Left lung (tissue), 10 donors: Measurements from ENCODE around the gene CDK19. TPM values are rescaled to one million over a fixed set of nuclear protein-coding genes. Genes with fewer than 3 reads are reported as not detected.
A peak's percentile ranks its signal among the peaks of the same experiment; 100 is the strongest.

Experiments
- ATAC-seq: fragments of 200-7000 bp; cut with Tn5 transposase; one replicate; pipeline ENCODE4 v1.9.1; 2020; ENCODE audit warnings: moderate library complexity
- DNase-seq, 4 donors: peaks; one replicate each; pipeline ENCODE4 v3.0.0-alpha.2; 2013 to 2020
- H3K27ac ChIP-seq, 2 donors: fragments of 200-600 bp; sonication (generic) in 1 of 2; one replicate each; pipeline versions ENCODE4 v1.5.0 to v1.8.0; 2020 to 2021
- H3K27me3 ChIP-seq, 2 donors: fragments of 200-600 bp; sonication (generic) in 1 of 2; one replicate each; pipeline versions ENCODE4 v1.5.0 to v1.8.0; 2020 to 2021
- H3K36me3 ChIP-seq, 2 donors: fragments of 200-600 bp; sonication (generic) in 1 of 2; one replicate each; pipeline versions ENCODE4 v1.5.0 to v1.8.0; 2020 to 2021
- H3K4me1 ChIP-seq, 2 donors: fragments of 200-600 bp; one replicate each; pipeline ENCODE4 v1.8.0; 2021
- H3K4me3 ChIP-seq, 2 donors: fragments of 200-600 bp; sonication (generic) in 1 of 2; one replicate each; pipeline versions ENCODE4 v1.5.0 to v1.8.0; 2020 to 2021; ENCODE audit warnings: mild to moderate bottlenecking in 1 of 2
- H3K9me3 ChIP-seq, 2 donors: fragments of 200-600 bp; sonication (generic) in 1 of 2; one replicate each; pipeline versions ENCODE4 v1.5.0 to v1.8.0; 2020 to 2021
- intact Hi-C, 2 donors: fragments of 100-400 bp; cut with DNase I; formaldehyde crosslinking; loops; one replicate each; pipeline versions ENCODE4 v1.11.2 to v1.14.2; 2022
- polyA plus RNA-seq, 6 donors: library from polyadenylated mRNA; unstranded; fragments of 120-200 nt; gene quantifications; one replicate each; pipeline ENCODE4 v1.2.1, GENCODE V29; 2013; ENCODE audit not compliant: insufficient read length in 6 of 6
- total RNA-seq, 2 donors: library from RNA; stranded (reverse); fragmentation: NEBNext Ultra II Directional; extraction: Animal tissue kit (Norgen Biotek cat#: 25700); gene quantifications; one replicate each; pipeline ENCODE4 v1.2.1, GENCODE V29; 2021
- TF ChIP-seq, protein P1 (sequence below), 2 donors: fragments of 200-600 bp; sonication (generic) in 1 of 2; IDR thresholded peaks; one replicate each; pipeline versions ENCODE4 v1.5.0 to v1.8.0; 2021; ENCODE audit warnings: antibody characterized with exemption in 2 of 2
- donor health status: DM: no; HTN: yes; CAD: no.
- donor health status: DM: no; HTN: no; CAD: no.

The CDK19 gene
- total and polyA plus RNA-seq, 8 donors: 18.4 to 46.1 (median 36.2) TPM

DNA sequence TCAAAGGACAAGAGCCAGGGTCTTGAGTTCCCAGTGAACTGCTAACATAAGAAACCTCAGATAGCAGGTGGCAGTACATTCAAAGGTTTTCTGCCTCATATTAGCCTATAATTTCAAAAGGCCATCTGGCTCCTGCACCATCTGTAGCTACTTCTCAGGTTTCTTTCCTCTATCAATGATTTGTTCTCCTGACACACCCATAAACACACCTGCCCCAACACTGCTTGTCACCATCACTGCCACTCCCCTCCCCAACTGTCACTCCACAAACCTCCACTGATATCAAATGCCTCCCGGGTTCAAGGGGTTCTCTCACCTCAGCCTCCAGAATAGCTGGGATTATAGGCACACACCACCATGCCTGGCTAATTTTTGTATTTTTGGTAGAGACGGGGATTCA is 186.1 kb downstream of the CDK19 start:
- Histone ChIP-seq H3K27ac (no peak overlapping the region), H3K4me3 (no peak overlapping the region), H3K36me3 (peaks cover 0 to 33% of the 10 kb centered on the region in 2 donors), H3K27me3 (no peaks in the 10 kb centered on the region), H3K4me1 (no peaks in the 10 kb centered on the region), H3K9me3 (no peaks in the 10 kb centered on the region)
- DNase-seq (no peak), ATAC-seq (no peak)
- TF ChIP-seq, protein P1, sequence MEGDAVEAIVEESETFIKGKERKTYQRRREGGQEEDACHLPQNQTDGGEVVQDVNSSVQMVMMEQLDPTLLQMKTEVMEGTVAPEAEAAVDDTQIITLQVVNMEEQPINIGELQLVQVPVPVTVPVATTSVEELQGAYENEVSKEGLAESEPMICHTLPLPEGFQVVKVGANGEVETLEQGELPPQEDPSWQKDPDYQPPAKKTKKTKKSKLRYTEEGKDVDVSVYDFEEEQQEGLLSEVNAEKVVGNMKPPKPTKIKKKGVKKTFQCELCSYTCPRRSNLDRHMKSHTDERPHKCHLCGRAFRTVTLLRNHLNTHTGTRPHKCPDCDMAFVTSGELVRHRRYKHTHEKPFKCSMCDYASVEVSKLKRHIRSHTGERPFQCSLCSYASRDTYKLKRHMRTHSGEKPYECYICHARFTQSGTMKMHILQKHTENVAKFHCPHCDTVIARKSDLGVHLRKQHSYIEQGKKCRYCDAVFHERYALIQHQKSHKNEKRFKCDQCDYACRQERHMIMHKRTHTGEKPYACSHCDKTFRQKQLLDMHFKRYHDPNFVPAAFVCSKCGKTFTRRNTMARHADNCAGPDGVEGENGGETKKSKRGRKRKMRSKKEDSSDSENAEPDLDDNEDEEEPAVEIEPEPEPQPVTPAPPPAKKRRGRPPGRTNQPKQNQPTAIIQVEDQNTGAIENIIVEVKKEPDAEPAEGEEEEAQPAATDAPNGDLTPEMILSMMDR (IDR thresholded peaks at IDR 0.05): no peak
- intact Hi-C loops: no loop called here

DNA sequence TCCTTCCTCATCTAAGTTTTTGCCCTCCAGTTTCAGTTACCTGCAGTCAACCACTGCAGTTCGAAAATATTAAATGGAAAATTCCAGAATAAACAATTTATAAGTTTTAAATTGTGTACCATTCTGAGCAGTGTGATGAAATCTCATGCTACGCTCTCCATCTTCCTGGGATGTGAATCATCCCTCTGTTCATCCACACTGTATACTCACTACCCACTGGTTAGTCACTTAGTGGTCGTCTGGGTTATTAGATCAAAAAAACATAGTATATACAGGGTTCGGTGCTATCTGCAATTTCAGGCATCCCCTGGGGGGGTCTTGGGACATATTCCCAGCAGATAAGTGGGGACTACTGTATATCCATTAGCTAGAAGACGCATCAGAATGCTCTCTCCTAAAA is 186.9 kb downstream of the CDK19 start:
- intact Hi-C loops: no loop called here
- no peaks in the 10 kb centered on the region for H3K27me3 ChIP-seq
- H3K4me1 ChIP-seq: no peaks in the 10 kb centered on the region
- H3K9me3 ChIP-seq: no peaks in the 10 kb centered on the region
- DNase-seq (no peak), ATAC-seq (peak; percentile 38)
- H3K36me3 ChIP-seq: peaks cover 0 to 33% of the 10 kb centered on the region in 2 donors
- TF ChIP-seq, protein P1 (IDR thresholded peaks at IDR 0.05): no peak
- no peak overlapping the region for H3K27ac ChIP-seq
- no peak overlapping the region for H3K4me3 ChIP-seq

DNA sequence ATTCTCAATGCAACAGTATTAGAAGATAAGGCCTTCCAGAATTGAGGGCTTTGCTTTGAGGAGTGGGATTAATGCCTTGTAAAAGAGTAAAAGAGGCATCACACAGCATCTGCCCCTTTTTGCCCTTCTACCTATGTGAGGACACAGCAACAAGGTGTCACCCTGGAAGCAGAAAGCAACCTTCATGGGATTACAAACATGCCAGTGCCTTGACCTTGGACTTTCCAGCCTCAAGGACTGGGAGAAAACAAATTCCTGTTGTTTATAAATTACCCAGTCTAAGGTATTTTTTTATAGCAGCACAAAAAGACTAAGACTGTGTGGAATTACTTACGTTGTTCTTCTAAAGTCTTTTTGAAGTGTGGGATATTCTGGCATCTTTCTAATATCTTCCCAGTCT is 188.8 kb downstream of the CDK19 start:
- intact Hi-C loops: no loop called here
- H3K27me3 ChIP-seq: no peaks in the 10 kb centered on the region
- ATAC-seq: no peak
- no peak overlapping the region for H3K4me3 ChIP-seq
- TF ChIP-seq, protein P1 (IDR thresholded peaks at IDR 0.05): no peak
- H3K9me3 ChIP-seq: no peaks in the 10 kb centered on the region
- no peak for DNase-seq
- peaks cover 0 to 52% of the 10 kb centered on the region in 2 donors for H3K36me3 ChIP-seq
- no peaks in the 10 kb centered on the region for H3K4me1 ChIP-seq
- no peak overlapping the region for H3K27ac ChIP-seq

DNA sequence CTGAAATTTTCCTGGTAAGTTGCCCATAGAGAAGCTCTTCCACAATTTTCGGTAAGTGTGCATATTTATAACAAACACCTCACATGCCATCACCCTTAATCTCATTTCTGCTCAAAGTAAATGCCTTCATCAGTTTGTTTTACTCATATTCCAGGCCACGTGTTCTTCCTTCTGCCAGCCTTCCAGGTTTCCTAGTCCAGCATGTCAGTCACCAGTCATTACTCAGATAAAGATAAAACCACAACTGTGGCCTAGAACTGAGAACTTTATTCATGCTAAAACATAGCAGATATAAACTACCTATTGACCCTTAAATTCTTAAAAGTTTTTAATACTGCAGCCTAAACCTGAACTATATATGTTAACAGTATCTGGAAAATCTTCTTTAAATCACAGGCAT is 189.4 kb downstream of the CDK19 start:
- Histone ChIP-seq H3K4me3 (no peak overlapping the region), H3K36me3 (peaks cover 0 to 52% of the 10 kb centered on the region in 2 donors), H3K27me3 (no peaks in the 10 kb centered on the region), H3K4me1 (no peaks in the 10 kb centered on the region), H3K9me3 (no peaks in the 10 kb centered on the region), H3K27ac (no peak overlapping the region)
- ATAC-seq: no peak
- intact Hi-C loops: no loop called here
- DNase-seq: no peak
- TF ChIP-seq, protein P1 (IDR thresholded peaks at IDR 0.05): no peak

DNA sequence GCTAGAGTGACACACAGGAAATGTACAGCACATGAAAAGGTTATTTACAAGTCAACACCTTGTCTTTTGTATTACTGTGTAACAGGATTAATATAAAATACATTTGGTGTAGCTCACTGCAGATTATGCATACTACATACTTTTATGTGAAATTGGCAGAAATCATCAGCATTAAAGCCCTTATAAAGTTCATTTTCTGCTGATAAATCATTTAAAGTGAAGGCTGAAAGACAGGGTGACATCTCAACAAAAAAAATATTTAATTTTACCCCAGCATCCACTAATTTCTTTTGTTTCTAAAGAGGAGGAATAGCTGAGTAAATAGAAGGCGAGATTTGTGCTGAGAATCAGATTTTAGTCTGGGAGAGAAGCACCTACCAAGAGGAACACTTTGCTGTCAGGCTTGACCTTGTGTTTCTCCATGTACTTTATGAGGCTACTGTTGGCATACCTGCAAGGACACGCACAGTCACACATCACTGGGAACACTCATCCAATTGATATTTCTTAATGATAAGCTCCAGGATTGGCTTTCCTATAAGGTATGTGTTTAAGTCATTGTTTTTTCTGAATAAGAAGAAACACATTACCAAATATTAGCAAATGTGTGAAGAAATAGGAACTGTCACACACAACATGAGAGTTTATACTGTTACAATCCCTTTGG is 192.2 kb downstream of the CDK19 start:
- intact Hi-C loops: no loop called here
- no peaks in the 10 kb centered on the region for H3K4me1 ChIP-seq
- no peak overlapping the region for H3K4me3 ChIP-seq
- H3K36me3 ChIP-seq: peaks cover 0 to 57% of the 10 kb centered on the region in 2 donors
- DNase-seq (no peak), ATAC-seq (no peak)
- no peaks in the 10 kb centered on the region for H3K27me3 ChIP-seq
- TF ChIP-seq, protein P1 (IDR thresholded peaks at IDR 0.05): no peak
- no peak overlapping the region for H3K27ac ChIP-seq
- H3K9me3 ChIP-seq: no peaks in the 10 kb centered on the region
